HEK293 (cell line): ENCODE results near the gene FAM237A.

Source experiments
- CTCF ChIP-seq: fragments of 450-650 bp; formaldehyde crosslinking; IDR thresholded peaks from 2 replicates; pipeline ENCODE4 v1.5.1; 2016; ENCODE audit warnings: missing biosample characterization, missing genetic modification characterization
- TSHZ1 ChIP-seq: fragments of 450-650 bp; formaldehyde crosslinking; IDR thresholded peaks from 2 replicates; pipeline ENCODE4 v1.5.1; 2016; ENCODE audit warnings: missing biosample characterization, missing genetic modification characterization, borderline replicate concordance
- ZFP69B ChIP-seq: fragments of 450-650 bp; formaldehyde crosslinking; IDR thresholded peaks from 2 replicates; pipeline ENCODE4 v1.5.1; 2016; ENCODE audit warnings: missing biosample characterization, missing genetic modification characterization

- no peak for TF ChIP-seq CTCF
- TF ChIP-seq ZFP69B (tag by site-specific recombination), result no peak
- no peak for TF ChIP-seq TSHZ1 (tag by site-specific recombination)
Measured at GRCh38 chr2:206611191-206611590, 31.1 kb upstream of the FAM237A start.
